Measurements from ENCODE around the gene ACSF3.

DNA sequence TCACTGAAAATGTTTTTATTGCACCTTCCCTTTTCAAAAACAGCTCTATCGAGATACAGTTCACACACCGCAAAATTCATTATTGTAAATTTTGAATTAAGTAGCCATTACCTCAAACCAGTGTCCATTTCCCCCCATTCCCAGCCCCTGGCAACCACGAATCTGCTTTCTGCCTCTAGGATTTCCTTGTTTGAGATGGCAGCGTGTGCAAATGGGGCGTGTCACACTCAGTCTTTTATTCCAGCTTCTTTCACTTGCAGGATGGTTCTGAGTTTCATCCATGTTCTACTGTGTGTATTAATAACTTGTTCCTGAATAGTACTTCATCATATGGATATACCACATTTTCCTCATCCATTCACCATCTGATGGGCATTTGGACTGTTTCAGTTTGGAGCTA, 14.8 kb downstream of the ACSF3 start:
- TF ChIP-seq EZH2 (IDR thresholded peaks at IDR 0.05; ENCODE audit: borderline replicate concordance) = no peak
- TF ChIP-seq, protein P1, sequence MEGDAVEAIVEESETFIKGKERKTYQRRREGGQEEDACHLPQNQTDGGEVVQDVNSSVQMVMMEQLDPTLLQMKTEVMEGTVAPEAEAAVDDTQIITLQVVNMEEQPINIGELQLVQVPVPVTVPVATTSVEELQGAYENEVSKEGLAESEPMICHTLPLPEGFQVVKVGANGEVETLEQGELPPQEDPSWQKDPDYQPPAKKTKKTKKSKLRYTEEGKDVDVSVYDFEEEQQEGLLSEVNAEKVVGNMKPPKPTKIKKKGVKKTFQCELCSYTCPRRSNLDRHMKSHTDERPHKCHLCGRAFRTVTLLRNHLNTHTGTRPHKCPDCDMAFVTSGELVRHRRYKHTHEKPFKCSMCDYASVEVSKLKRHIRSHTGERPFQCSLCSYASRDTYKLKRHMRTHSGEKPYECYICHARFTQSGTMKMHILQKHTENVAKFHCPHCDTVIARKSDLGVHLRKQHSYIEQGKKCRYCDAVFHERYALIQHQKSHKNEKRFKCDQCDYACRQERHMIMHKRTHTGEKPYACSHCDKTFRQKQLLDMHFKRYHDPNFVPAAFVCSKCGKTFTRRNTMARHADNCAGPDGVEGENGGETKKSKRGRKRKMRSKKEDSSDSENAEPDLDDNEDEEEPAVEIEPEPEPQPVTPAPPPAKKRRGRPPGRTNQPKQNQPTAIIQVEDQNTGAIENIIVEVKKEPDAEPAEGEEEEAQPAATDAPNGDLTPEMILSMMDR (IDR thresholded peaks at IDR 0.05; ENCODE audit: poor library complexity) = no peak

Data from hepatocyte (in vitro differentiated cells).